Measurements from ENCODE around the gene TMEM121. TPM values are rescaled to one million over a fixed set of nuclear protein-coding genes. Genes with fewer than 3 reads are reported as not detected.

Gene TMEM121
- total and polyA plus RNA-seq, 2 donors (not counting 1 experiment from before 2014, with no cell fraction given): 0.99 to 3.7 TPM

- Histone ChIP-seq H3K9ac (ENCODE audit: low read length) (no peak overlapping the region), H3K4me3 (ENCODE audit: control extremely low read depth in 1 of 5, extremely low read depth in 1 of 5, insufficient read depth in 1 of 5, low read depth in 2 of 5, low read length in 4 of 5) (no peak overlapping the region), H3K27me3 (replicated peaks in 1 of 4; ENCODE audit: control extremely low read depth in 1 of 4, control insufficient read depth in 3 of 4, insufficient read depth in 4 of 4, low read length in 3 of 4) (no peaks in the 10 kb centered on the region), H2AFZ (ENCODE audit: insufficient read depth, low read depth, low read length, poor library complexity, severe bottlenecking) (no peak overlapping the region), H3K36me3 (replicated peaks in 1 of 2; ENCODE audit: control extremely low read depth in 1 of 2, control insufficient read depth in 1 of 2, extremely low read depth in 1 of 2, insufficient read depth in 2 of 2, low read length in 1 of 2) (peaks cover 0 to 3% of the 10 kb centered on the region in 2 experiments), H3K27ac (ENCODE audit: low read length in 2 of 2) (no peak overlapping the region), H3K9me3 (ENCODE audit: control extremely low read depth in 1 of 3, control insufficient read depth in 2 of 3, insufficient read depth in 1 of 3, low read length in 2 of 3) (no peaks in the 10 kb centered on the region), H3K4me2 (replicated peaks; ENCODE audit: low read depth, low read length, poor library complexity, severe bottlenecking) (no peak overlapping the region), H4K20me1 (ENCODE audit: control insufficient read depth, insufficient read depth, low read length, poor library complexity, severe bottlenecking) (peaks cover 4% of the 10 kb centered on the region), H3K79me2 (ENCODE audit: control insufficient read depth, insufficient read depth, low read length) (no peaks in the 10 kb centered on the region), H3K4me1 (ENCODE audit: control insufficient read depth in 2 of 2, insufficient read depth in 2 of 2, low read length in 2 of 2) (peaks cover 1 to 6% of the 10 kb centered on the region in 2 donors)
- no peaks in the 10 kb centered on the region for H3K27me3 Mint-ChIP-seq
- no peak for TF ChIP-seq EZH2 (IDR thresholded peaks at IDR 0.05; ENCODE audit: borderline replicate concordance, insufficient read depth, low read depth, low read length, poor library complexity, severe bottlenecking)
- TF ChIP-seq, protein P1, sequence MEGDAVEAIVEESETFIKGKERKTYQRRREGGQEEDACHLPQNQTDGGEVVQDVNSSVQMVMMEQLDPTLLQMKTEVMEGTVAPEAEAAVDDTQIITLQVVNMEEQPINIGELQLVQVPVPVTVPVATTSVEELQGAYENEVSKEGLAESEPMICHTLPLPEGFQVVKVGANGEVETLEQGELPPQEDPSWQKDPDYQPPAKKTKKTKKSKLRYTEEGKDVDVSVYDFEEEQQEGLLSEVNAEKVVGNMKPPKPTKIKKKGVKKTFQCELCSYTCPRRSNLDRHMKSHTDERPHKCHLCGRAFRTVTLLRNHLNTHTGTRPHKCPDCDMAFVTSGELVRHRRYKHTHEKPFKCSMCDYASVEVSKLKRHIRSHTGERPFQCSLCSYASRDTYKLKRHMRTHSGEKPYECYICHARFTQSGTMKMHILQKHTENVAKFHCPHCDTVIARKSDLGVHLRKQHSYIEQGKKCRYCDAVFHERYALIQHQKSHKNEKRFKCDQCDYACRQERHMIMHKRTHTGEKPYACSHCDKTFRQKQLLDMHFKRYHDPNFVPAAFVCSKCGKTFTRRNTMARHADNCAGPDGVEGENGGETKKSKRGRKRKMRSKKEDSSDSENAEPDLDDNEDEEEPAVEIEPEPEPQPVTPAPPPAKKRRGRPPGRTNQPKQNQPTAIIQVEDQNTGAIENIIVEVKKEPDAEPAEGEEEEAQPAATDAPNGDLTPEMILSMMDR (IDR thresholded peaks at IDR 0.05): no peak
- POLR2A ChIA-PET: interaction anchor here (0.6 kb wide), 1 partner anchor 390 kb away, joined by 4 read pairs; no protein-coding TSS in a partner anchor
- H3K4me1 Mint-ChIP-seq: no peaks in the 10 kb centered on the region
- DNase-seq (peak; percentile 26), ATAC-seq (ENCODE audit: low read depth) (no peak)
- intact Hi-C loops (cut with micrococcal nuclease): no loop called here
- CTCF ChIA-PET: no interaction called here
- no peaks in the 10 kb centered on the region for H3K9me3 Mint-ChIP-seq (ENCODE audit: insufficient read depth)
- WGBS (ENCODE audit: insufficient coverage): 99% methylated on average over 31 of the region's 32 CpGs
- H3K4me3 Mint-ChIP-seq: no peak overlapping the region
- no peak overlapping the region for H3K27ac Mint-ChIP-seq
These were observed 29.4 kb upstream of the TMEM121 start for GRCh38 chr14:105496831-105497591.
